Measurements from ENCODE around the gene MSI2. TPM values are rescaled to one million over a fixed set of nuclear protein-coding genes. Genes with fewer than 3 reads are reported as not detected.

Gene MSI2
- total and polyA plus RNA-seq, 9 of the 15 experiments (the other 6 are each of a cell fraction or from before 2014, with no cell fraction given): 4.6 to 61.8 (median 42.4) TPM

DNA sequence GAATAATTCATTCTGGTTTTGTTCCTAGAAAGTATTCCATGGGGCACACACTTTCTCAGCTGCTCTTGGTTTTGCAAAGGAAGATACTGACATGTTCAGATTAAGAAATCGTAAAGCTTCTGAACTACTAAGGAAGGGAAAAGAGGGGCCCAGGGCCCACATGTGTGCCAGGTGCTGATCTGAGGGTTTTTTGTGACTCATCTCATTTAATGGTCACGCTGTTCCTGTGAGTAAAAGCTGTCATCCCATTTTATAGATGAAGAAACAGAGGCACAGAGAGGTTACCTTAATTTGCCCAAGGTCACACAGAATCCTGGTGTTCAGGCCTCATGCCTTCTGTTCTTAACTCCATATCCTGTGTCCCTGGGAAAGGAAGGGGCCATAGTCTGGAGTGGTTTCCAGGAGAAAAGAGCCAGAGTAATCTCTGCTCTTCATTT lies 113.2 kb downstream of the MSI2 start (continued):
- TF ChIP-seq NEUROD1 (IDR thresholded peaks at IDR 0.05; ENCODE audit: borderline replicate concordance, low read depth, low read length, partially characterized antibody) (no peak), ARNT (IDR thresholded peaks at IDR 0.05) (no peak), E2F4 (CRISPR knock-in tag; IDR thresholded peaks at IDR 0.05; ENCODE audit: low read depth) (no peak), GABPB1 (CRISPR knock-in tag; IDR thresholded peaks at IDR 0.05) (no peak), RAD51 (IDR thresholded peaks at IDR 0.05; ENCODE audit: borderline replicate concordance, low read depth) (no peak), BCOR (IDR thresholded peaks at IDR 0.05) (peak; percentile 76)

- H3K27me3 ChIP-seq (ENCODE audit: control insufficient read depth in 2 of 2, insufficient read depth in 2 of 2, low read length in 2 of 2): no peaks in the 10 kb centered on the region
- ChIA-PET CTCF (ENCODE audit: low intra/inter-chr PET ratio) (no interaction called here), POLR2A (interaction anchor here (0.6 to 0.9 kb wide), 2 partner anchors 9 to 702 kb away, joined by 3 read pairs; no protein-coding TSS in a partner anchor)
- TF ChIP-seq CBFA2T3 (IDR thresholded peaks at IDR 0.05) (no peak), CEBPB (tag; IDR thresholded peaks at IDR 0.05) (peak; percentile 62; the same call in 1 of the 2 replicates)
- WGBS (ENCODE audit: insufficient coverage, low coverage, missing lambda C conversion rate): 51% methylated on average over 6 of the region's 6 CpGs
- H3K4me1 ChIP-seq (replicated peaks in 1 of 2; ENCODE audit: control insufficient read depth in 2 of 2, insufficient read depth in 2 of 2, low read length in 2 of 2): peaks cover 23 to 52% of the 10 kb centered on the region in 2 experiments
- no peaks in the 10 kb centered on the region for H4K20me1 ChIP-seq (replicated peaks; ENCODE audit: control insufficient read depth, insufficient read depth, low read length)
- H3K9me1 ChIP-seq (ENCODE audit: control insufficient read depth, insufficient read depth, low read length): no peaks in the 10 kb centered on the region
- intact Hi-C loops (cut with micrococcal nuclease): no loop called here
- no peak overlapping the region for H3K4me2 ChIP-seq (ENCODE audit: insufficient read depth, low read length)
- BruUV-seq (replicated peaks): no TSS peak
- no peak overlapping the region for H2AFZ ChIP-seq (ENCODE audit: low read depth, low read length)
- no peak overlapping the region for H3K4me3 ChIP-seq
- DNase-seq (ENCODE audit: extremely low read depth in 1 of 4, low spot score in 3 of 4) (peak in 2 of 4 experiments; percentile 28 to 30), FAIRE-seq (no peak), ATAC-seq (no peak)
- in situ Hi-C loops (cut with MboI): no loop called here
- 0 out of 2 replicates have a peak, but pooled peaks cover 7% of the 10 kb centered on the region for H3K9me3 ChIP-seq (replicated peaks; ENCODE audit: control insufficient read depth, insufficient read depth, low read depth, low read length)
- peaks cover 54% of the 10 kb centered on the region for H3K79me2 ChIP-seq (ENCODE audit: control insufficient read depth, insufficient read depth, low read length)
- no peak overlapping the region for H3K9ac ChIP-seq (ENCODE audit: insufficient read depth in 1 of 2, low read depth in 2 of 2, low read length in 2 of 2)
- H3K27ac ChIP-seq (ENCODE audit: extremely low read depth, low read depth, low read length): no peak overlapping the region
- H3K36me3 ChIP-seq (ENCODE audit: control insufficient read depth, insufficient read depth, low read length): no peaks in the 10 kb centered on the region
These were observed 113.8 kb downstream of the MSI2 start for GRCh38 chr17:57370037-57370581.

Data from K562 (cell line).